H1 (cell line): ENCODE data around the gene LEMD2. TPM values are rescaled to one million over a fixed set of nuclear protein-coding genes. Genes with fewer than 3 reads are reported as not detected.

ENCODE experiments used
- BCL11A ChIP-seq, 2 experiments: IDR thresholded peaks; one replicate each; pipeline ENCODE4 v1.6.1; 2011; ENCODE audit warnings: low read depth in 2 of 2, low read length in 2 of 2, mild to moderate bottlenecking in 2 of 2
- GABPA ChIP-seq: IDR thresholded peaks from 2 replicates; pipeline ENCODE4 v1.6.1; 2011; ENCODE audit warnings: mild to moderate bottlenecking, low read length, moderate library complexity, borderline replicate concordance; ENCODE audit not compliant: insufficient read depth
- JUN ChIP-seq: IDR thresholded peaks from 2 replicates; pipeline ENCODE4 v1.6.1; 2011; ENCODE audit warnings: low read depth, mild to moderate bottlenecking, improper control_type of control experiment, low read length
- NANOG ChIP-seq: IDR thresholded peaks from 2 replicates; pipeline ENCODE4 v1.6.1; 2011; ENCODE audit warnings: low read length, low read depth, mild to moderate bottlenecking, inconsistent platforms; ENCODE audit not compliant: insufficient read depth, poor library complexity, severe bottlenecking
- RAD21 ChIP-seq, 2 experiments: IDR thresholded peaks in 1 of 2; conservative IDR thresholded peaks in 1 of 2; 2 replicates each; pipeline ENCODE4 v1.6.1; 2011; ENCODE audit warnings: low read depth in 2 of 2, low read length in 2 of 2, improper control_type of control experiment in 1 of 2, inconsistent platforms in 1 of 2, mild to moderate bottlenecking in 1 of 2, moderate library complexity in 1 of 2
- SAP30 ChIP-seq: fragments of 300-600 bp; sonication (generic); IDR thresholded peaks from 2 replicates; pipeline ENCODE4 v1.7.1; 2012; ENCODE audit warnings: low read length, moderate library complexity, mild to moderate bottlenecking, inconsistent platforms; ENCODE audit not compliant: insufficient read depth, insufficient replicate concordance
- TAF7 ChIP-seq: optimal IDR thresholded peaks from 2 replicates; pipeline ENCODE3; 2011; ENCODE audit warnings: low read depth, mild to moderate bottlenecking, inconsistent platforms, low read length, moderate library complexity, borderline replicate concordance
- TEAD4 ChIP-seq: IDR thresholded peaks from 2 replicates; pipeline ENCODE4 v1.6.1; 2012; ENCODE audit warnings: low read depth, low read length, inconsistent platforms, mixed read lengths
- USF2 ChIP-seq: IDR thresholded peaks from 2 replicates; pipeline ENCODE4 v1.6.1; 2011; ENCODE audit warnings: low read length, improper control_type of control experiment
- polyA plus RNA-seq, 7 experiments: library from polyadenylated mRNA; depleted of rRNA in 3 of 7; stranded (reverse) in 5 of 7; unstranded in 2 of 7; fragments of >200 nt in 5 of 7; fragments of 200-250 nt in 2 of 7; gene quantifications; 1 replicate in 5 of 7; 2 replicates in 1 of 7; 4 replicates in 1 of 7; pipeline versions ENCODE4 v1.2.1 to v1.2.3, GENCODE V29; 2011 to 2013; ENCODE audit warnings: missing spikeins in 2 of 7, mixed read lengths in 2 of 7
- total RNA-seq: library from RNA; stranded (reverse); fragmentation: NEBNext Ultra II Directional; extraction: Animal tissue kit (Norgen Biotek cat#: 25700); gene quantifications from 2 replicates; pipeline ENCODE4 v1.2.1, GENCODE V29; 2021
- TF ChIP-seq, protein P1 (sequence below): IDR thresholded peaks from 2 replicates; pipeline ENCODE4 v1.6.1; 2012; ENCODE audit warnings: inconsistent platforms

The LEMD2 gene
- total and polyA plus RNA-seq, 2 of the 8 experiments (the other 6 are each of a cell fraction or from before 2014, with no cell fraction given), result 32.7 to 57.3 TPM

GRCh38 chr6:33812669-33813068 is 23.7 kb upstream of the LEMD2 start (continued):
- TF ChIP-seq SAP30 (peak; percentile 82), TAF7 (peak; percentile 66), BCL11A (IDR thresholded peaks at IDR 0.05; ENCODE audit: low read depth in 2 of 2, low read length in 2 of 2) (no peak), NANOG (no peak), TEAD4 (no peak), JUN (no peak), GABPA (peak; percentile 52; the same call in 1 of the 2 replicates), USF2 (no peak), RAD21 (IDR thresholded peaks at IDR 0.05 in 1 of 2, conservative IDR thresholded peaks at IDR 0.05 in 1 of 2; ENCODE audit: low read depth in 2 of 2, low read length in 2 of 2) (peak; percentile 13 to 38; a peak in 2 of 4 replicates)
- TF ChIP-seq, protein P1, sequence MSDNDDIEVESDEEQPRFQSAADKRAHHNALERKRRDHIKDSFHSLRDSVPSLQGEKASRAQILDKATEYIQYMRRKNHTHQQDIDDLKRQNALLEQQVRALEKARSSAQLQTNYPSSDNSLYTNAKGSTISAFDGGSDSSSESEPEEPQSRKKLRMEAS, result peak; percentile 54; the same call in 1 of the 2 replicates
